Measurements from ENCODE around the gene THSD4.

THSD4 gene

GRCh38 chr15:71526060-71526820 lies 411.0 kb downstream of the THSD4 start:
- no peak for DNase-seq

GRCh38 chr15:71529361-71529760 lies 414.1 kb downstream of the THSD4 start:
- no peak for DNase-seq

- DNase-seq, result no peak
These were observed 414.8 kb downstream of the THSD4 start for GRCh38 chr15:71530116-71530515.

GRCh38 chr15:71532994-71533393 lies 417.7 kb downstream of the THSD4 start:
- no peak for DNase-seq

- no peak for DNase-seq
These were observed 422.9 kb downstream of the THSD4 start for GRCh38 chr15:71538181-71538580.

GRCh38 chr15:71541746-71542145 lies 426.5 kb downstream of the THSD4 start:
- no peak for DNase-seq

GRCh38 chr15:71542836-71543235 lies 427.6 kb downstream of the THSD4 start:
- no peak for DNase-seq

- DNase-seq, result no peak
These were observed 428.1 kb downstream of the THSD4 start for GRCh38 chr15:71543413-71543812.

- DNase-seq, result no peak
These were observed 430.0 kb downstream of the THSD4 start for GRCh38 chr15:71545223-71545760.

- no peak for DNase-seq
These were observed 430.7 kb downstream of the THSD4 start for GRCh38 chr15:71545923-71546322.

- no peak for DNase-seq
These were observed 431.7 kb downstream of the THSD4 start for GRCh38 chr15:71547011-71547410.

- no peak for DNase-seq
These were observed 433.1 kb downstream of the THSD4 start for GRCh38 chr15:71548401-71548807.

- no peak for DNase-seq
These were observed 433.8 kb downstream of the THSD4 start for GRCh38 chr15:71549091-71549490.

GRCh38 chr15:71549697-71550096 lies 434.4 kb downstream of the THSD4 start:
- no peak for DNase-seq

GRCh38 chr15:71551566-71551965 lies 436.3 kb downstream of the THSD4 start:
- no peak for DNase-seq

GRCh38 chr15:71559098-71559497 lies 443.8 kb downstream of the THSD4 start:
- DNase-seq, result no peak

- no peak for DNase-seq
These were observed 444.3 kb downstream of the THSD4 start for GRCh38 chr15:71559616-71560015.

GRCh38 chr15:71562251-71562650 lies 447.0 kb downstream of the THSD4 start:
- DNase-seq, result no peak

GRCh38 chr15:71564217-71564616 lies 448.9 kb downstream of the THSD4 start:
- DNase-seq, result no peak

- DNase-seq, result no peak
These were observed 449.7 kb downstream of the THSD4 start for GRCh38 chr15:71565006-71565405.

- DNase-seq, result no peak
These were observed 450.4 kb downstream of the THSD4 start for GRCh38 chr15:71565631-71566160.

GRCh38 chr15:71566226-71566625 lies 451.0 kb downstream of the THSD4 start:
- no peak for DNase-seq

- no peak for DNase-seq
These were observed 451.9 kb downstream of the THSD4 start for GRCh38 chr15:71567173-71567572.

GRCh38 chr15:71568227-71568626 lies 453.0 kb downstream of the THSD4 start:
- DNase-seq, result no peak

GRCh38 chr15:71570736-71571135 lies 455.5 kb downstream of the THSD4 start:
- DNase-seq, result no peak

Measured in bone marrow (tissue), 2 donors.